Measurements from ENCODE around the gene ACVR1. TPM values are rescaled to one million over a fixed set of nuclear protein-coding genes. Genes with fewer than 3 reads are reported as not detected.

Gene ACVR1
- total RNA-seq, 2 donors from 2014 or later = 34.5 to 36.8 TPM

DNA sequence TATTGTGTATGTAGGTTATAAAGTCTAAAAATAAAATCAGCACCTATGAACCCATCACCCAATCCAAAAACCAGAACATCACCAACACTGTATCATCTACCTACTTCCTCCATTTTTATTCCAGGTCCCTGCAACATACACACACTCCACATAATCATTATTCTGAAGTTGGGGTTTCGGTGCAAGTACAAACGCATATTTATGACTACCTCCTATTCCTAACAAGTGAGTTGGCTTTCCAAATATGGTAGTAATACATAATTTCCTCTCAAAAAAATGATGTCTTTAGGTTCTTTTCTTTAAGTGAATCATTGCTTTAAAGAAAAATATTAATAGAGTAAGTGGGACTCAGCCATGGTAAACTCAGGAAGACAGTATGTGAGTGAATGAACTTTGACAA lies 3.3 kb downstream of the ACVR1 start:
- H3K27ac ChIP-seq = no peak overlapping the region

DNA sequence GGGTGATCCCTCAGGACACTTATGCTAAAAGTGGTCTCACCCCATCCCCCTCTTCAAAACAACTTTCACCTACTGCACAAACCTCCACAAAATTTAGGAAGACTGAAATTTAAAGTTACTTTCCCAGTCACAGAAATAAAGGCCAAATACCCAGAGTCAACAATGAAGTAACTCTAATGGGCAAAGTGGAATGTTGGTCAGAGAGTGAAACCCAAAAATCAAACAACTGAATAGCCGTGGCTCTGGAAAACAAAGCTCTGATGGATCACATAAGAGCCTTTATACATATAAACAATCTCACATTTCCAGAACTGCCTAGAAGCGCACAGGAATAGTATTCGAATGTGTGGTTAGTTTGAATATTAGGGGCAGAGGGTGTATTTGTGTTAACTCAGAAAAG lies 4.7 kb downstream of the ACVR1 start:
- TF ChIP-seq, protein P1, sequence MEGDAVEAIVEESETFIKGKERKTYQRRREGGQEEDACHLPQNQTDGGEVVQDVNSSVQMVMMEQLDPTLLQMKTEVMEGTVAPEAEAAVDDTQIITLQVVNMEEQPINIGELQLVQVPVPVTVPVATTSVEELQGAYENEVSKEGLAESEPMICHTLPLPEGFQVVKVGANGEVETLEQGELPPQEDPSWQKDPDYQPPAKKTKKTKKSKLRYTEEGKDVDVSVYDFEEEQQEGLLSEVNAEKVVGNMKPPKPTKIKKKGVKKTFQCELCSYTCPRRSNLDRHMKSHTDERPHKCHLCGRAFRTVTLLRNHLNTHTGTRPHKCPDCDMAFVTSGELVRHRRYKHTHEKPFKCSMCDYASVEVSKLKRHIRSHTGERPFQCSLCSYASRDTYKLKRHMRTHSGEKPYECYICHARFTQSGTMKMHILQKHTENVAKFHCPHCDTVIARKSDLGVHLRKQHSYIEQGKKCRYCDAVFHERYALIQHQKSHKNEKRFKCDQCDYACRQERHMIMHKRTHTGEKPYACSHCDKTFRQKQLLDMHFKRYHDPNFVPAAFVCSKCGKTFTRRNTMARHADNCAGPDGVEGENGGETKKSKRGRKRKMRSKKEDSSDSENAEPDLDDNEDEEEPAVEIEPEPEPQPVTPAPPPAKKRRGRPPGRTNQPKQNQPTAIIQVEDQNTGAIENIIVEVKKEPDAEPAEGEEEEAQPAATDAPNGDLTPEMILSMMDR (IDR thresholded peaks at IDR 0.05) = no peak
- Histone ChIP-seq H3K27ac (no peak overlapping the region), H3K36me3 (no peaks in the 10 kb centered on the region), H3K4me1 (peaks cover 0 to 69% of the 10 kb centered on the region in 2 donors), H3K27me3 (no peaks in the 10 kb centered on the region), H3K9me3 (no peaks in the 10 kb centered on the region), H3K4me3 (no peak overlapping the region)
- no peak for DNase-seq (ENCODE audit: low spot score)

More for the DNA sequence above, 3.3 kb downstream of the ACVR1 start:
- no peaks in the 10 kb centered on the region for H3K9me3 ChIP-seq
- H3K4me3 ChIP-seq = no peak overlapping the region
- H3K27me3 ChIP-seq = no peaks in the 10 kb centered on the region
- H3K36me3 ChIP-seq = no peaks in the 10 kb centered on the region
- TF ChIP-seq, protein P1 (IDR thresholded peaks at IDR 0.05) = no peak
- DNase-seq (ENCODE audit: low spot score) = no peak
- H3K4me1 ChIP-seq = peaks cover 0 to 63% of the 10 kb centered on the region in 2 donors

DNA sequence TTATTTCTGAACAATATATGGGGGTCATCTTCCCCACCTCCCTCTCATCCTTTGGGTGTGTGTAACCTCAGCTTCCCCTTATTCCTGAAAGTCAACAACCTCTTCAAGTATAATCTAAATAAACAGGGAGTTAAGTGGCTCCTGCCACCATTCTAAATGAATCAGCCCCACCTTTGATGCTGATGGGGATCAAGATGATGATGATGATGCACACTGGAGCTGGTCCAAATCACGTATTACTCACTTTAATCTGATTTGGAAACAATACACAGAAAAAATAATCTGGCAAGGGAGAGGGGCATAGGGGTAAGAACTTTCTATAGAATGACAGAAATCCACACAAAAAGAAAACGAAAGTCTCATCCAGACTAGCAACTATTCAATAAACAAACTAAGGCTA lies 7.1 kb downstream of the ACVR1 start:
- Histone ChIP-seq H3K4me1 (peaks cover 0 to 67% of the 10 kb centered on the region in 2 donors), H3K27me3 (no peaks in the 10 kb centered on the region), H3K9me3 (no peaks in the 10 kb centered on the region), H3K27ac (no peak overlapping the region), H3K4me3 (no peak overlapping the region), H3K36me3 (no peaks in the 10 kb centered on the region)
- DNase-seq (ENCODE audit: low spot score) = no peak
- TF ChIP-seq, protein P1 (IDR thresholded peaks at IDR 0.05) = no peak

DNA sequence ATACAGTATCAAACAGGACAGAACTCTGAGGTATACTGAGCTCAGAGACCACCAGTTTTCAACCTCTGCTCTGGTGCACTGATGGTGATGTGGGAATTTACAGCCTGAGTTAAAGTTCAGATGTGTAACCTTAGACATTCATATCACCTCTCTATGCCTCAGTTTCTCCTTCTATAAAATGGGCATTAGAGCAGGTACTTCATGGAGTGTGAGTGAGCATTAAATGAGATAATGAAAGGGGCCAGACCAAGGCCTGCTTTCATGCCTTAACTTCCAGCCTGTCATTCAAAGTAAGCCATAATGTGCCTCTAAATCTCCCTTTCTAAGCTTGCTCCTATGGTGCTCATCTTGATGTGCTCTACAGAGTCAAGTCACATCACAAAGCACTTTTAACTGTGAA lies 8.4 kb downstream of the ACVR1 start:
- peaks cover 0 to 54% of the 10 kb centered on the region in 2 donors for H3K4me1 ChIP-seq
- H3K36me3 ChIP-seq = no peaks in the 10 kb centered on the region
- DNase-seq (ENCODE audit: low spot score) = no peak
- no peak overlapping the region for H3K4me3 ChIP-seq
- no peaks in the 10 kb centered on the region for H3K27me3 ChIP-seq
- TF ChIP-seq, protein P1 (IDR thresholded peaks at IDR 0.05) = no peak
- H3K9me3 ChIP-seq = no peaks in the 10 kb centered on the region
- no peak overlapping the region for H3K27ac ChIP-seq

DNA sequence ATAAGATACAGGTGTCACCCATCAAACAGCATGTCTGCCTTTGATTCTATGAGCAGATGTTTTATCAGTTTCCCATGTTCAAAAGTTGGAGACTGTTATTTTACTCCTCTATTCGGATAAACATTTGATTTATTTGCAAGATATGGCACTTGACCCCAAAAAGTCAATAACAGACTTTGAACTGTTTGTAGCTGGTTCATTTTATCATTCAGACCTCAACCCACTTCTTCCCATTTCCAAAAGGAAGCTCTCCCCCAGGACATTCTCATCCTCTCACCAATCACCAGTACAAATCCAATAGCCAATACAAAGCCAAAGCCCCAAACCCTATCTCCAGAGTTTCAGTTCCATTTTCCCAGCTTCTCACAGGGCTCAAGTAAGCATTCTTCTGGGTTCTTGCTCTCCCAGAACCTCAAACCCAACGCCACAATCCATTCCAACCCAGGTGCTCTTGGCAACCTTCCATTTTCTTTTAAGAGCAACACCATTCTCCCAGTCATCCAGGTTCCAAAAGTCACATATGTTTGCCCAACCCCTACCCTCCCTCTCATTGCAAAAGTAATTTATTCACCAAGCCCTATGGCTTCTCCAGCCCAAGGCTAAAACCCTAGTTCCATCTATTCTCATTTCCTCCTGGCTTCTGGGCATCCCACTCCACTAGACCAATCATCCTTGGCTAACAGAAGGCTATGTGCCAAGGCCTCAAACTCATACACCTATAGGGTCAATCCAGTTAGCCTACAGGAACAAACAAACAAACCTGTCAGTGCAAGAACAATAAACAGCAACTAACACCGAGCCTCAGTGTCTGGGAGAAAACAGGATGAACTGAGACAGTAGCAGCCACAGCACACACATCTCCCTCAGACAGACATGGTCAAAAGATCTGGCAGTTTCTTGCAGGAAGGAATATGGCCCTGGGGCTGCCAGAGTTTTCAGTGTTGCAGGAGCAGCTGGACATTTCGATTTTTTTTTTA lies 9.2 kb downstream of the ACVR1 start:
- no peaks in the 10 kb centered on the region for H3K27me3 ChIP-seq
- no peak overlapping the region for H3K4me3 ChIP-seq
- H3K9me3 ChIP-seq = no peaks in the 10 kb centered on the region
- peaks cover 0 to 47% of the 10 kb centered on the region in 2 donors for H3K4me1 ChIP-seq
- H3K36me3 ChIP-seq = no peaks in the 10 kb centered on the region
- TF ChIP-seq, protein P1 (IDR thresholded peaks at IDR 0.05) = no peak
- H3K27ac ChIP-seq = no peak overlapping the region
- no peak for DNase-seq (ENCODE audit: low spot score)
